ENCODE measurements around the gene GALNS. TPM values are rescaled to one million over a fixed set of nuclear protein-coding genes. Genes with fewer than 3 reads are reported as not detected.

The GALNS gene
- total RNA-seq, 2 experiments from 2014 or later, result 30.8 to 38.8 TPM

Other genes with a start within 250 kb of the GALNS start
- gene IL17C, start 218.4 kb downstream of the GALNS start, total RNA-seq, result under 1 TPM in 1 of 2 experiments, not detected in 1; 0.29 TPM
- 100 to 1,000 TPM; 461 to 494 TPM for gene CYBA, start 205.9 kb downstream of the GALNS start, total RNA-seq
- 100 to 1,000 TPM; 112 to 134 TPM for gene MVD, start 193.9 kb downstream of the GALNS start, total RNA-seq
- 10 to 100 TPM in 1 of 2 experiments, 1 to 10 TPM in 1; 5.6 to 14.1 TPM for gene SNAI3, start 170.4 kb downstream of the GALNS start, total RNA-seq
- 100 to 1,000 TPM; 124 to 174 TPM for gene RNF166, start 150.5 kb downstream of the GALNS start, total RNA-seq
- 10 to 100 TPM; 31.1 to 40.0 TPM for gene CTU2, start 150.4 kb downstream of the GALNS start, total RNA-seq
- gene PIEZO1, start 71.7 kb downstream of the GALNS start, total RNA-seq, result 100 to 1,000 TPM; 269 to 347 TPM
- gene CDT1, start 53.2 kb downstream of the GALNS start, total RNA-seq, result 100 to 1,000 TPM; 124 to 191 TPM
- 100 to 1,000 TPM; 127 to 148 TPM for gene APRT, start 45.0 kb downstream of the GALNS start, total RNA-seq
- gene TRAPPC2L, start 180 bp upstream of the GALNS start, total RNA-seq, result 10 to 100 TPM; 49.2 to 51.3 TPM
- gene PABPN1L, start 9.7 kb upstream of the GALNS start, total RNA-seq, result not detected
- under 1 TPM in 1 of 2 experiments, not detected in 1; 0.21 TPM for gene CBFA2T3, start 120.3 kb upstream of the GALNS start, total RNA-seq
- gene ACSF3, start 236.9 kb upstream of the GALNS start, total RNA-seq, result 10 to 100 TPM; 43.6 to 56.7 TPM